HL-60/S4 treated with retinoic acid at 250 ng/mL for 4 days and 3 days (cell line): ENCODE data around the gene DUX4.
"Not testable (repeated sequence)": the region's sequence is repeated elsewhere in the genome, so short reads cannot be mapped to it uniquely, and the experiment has no call there.

Source experiments
- in situ Hi-C: fragments of 300-500 bp; cut with MboI; formaldehyde crosslinking; loops from 2 replicates; pipeline ENCODE4 v1.7.0; 2022; ENCODE audit warnings: low sequenced_read_pairs

Gene DUX4

GRCh38 chr4:190173428-190173827, at the start of gene DUX4:
TSS of gene DUX4 (plus strand) at chr4:190173774. CDS start at chr4:190173774, 0 bp downstream.
- in situ Hi-C loops: not testable (repeated sequence)

- in situ Hi-C loops: not testable (repeated sequence)
Measured at GRCh38 chr4:190175436-190175835, 1.9 kb downstream of the DUX4 start.

GRCh38 chr4:190177727-190178605, 4.4 kb downstream of the DUX4 start:
- in situ Hi-C loops: not testable (repeated sequence)

GRCh38 chr4:190178606-190178990, 5.0 kb downstream of the DUX4 start:
- in situ Hi-C loops: not testable (repeated sequence)

GRCh38 chr4:190179030-190179739, 5.6 kb downstream of the DUX4 start:
- in situ Hi-C loops: not testable (repeated sequence)

- in situ Hi-C loops: not testable (repeated sequence)
Measured at GRCh38 chr4:190179740-190180094, 6.1 kb downstream of the DUX4 start.

GRCh38 chr4:190180947-190181346, 7.4 kb downstream of the DUX4 start:
- in situ Hi-C loops: not testable (repeated sequence)

GRCh38 chr4:190181481-190182100, 8.0 kb downstream of the DUX4 start:
- in situ Hi-C loops: not testable (repeated sequence)

- in situ Hi-C loops: not testable (repeated sequence)
Measured at GRCh38 chr4:190203510-190203909, 29.9 kb downstream of the DUX4 start.
